WI38 (cell line): Measurements from ENCODE around the gene PPARD.

ENCODE experiments used
- H3K4me3 ChIP-seq: 2 replicates; pipeline ENCODE4 v1.5.1; 2011; ENCODE audit warnings: low read depth, mild to moderate bottlenecking, control low read depth, low read length
- TF ChIP-seq, protein P1 (sequence below): IDR thresholded peaks from 2 replicates; pipeline ENCODE4 v1.5.1; 2012; ENCODE audit warnings: low read depth, mild to moderate bottlenecking, control low read depth, low read length

The PPARD gene

DNA sequence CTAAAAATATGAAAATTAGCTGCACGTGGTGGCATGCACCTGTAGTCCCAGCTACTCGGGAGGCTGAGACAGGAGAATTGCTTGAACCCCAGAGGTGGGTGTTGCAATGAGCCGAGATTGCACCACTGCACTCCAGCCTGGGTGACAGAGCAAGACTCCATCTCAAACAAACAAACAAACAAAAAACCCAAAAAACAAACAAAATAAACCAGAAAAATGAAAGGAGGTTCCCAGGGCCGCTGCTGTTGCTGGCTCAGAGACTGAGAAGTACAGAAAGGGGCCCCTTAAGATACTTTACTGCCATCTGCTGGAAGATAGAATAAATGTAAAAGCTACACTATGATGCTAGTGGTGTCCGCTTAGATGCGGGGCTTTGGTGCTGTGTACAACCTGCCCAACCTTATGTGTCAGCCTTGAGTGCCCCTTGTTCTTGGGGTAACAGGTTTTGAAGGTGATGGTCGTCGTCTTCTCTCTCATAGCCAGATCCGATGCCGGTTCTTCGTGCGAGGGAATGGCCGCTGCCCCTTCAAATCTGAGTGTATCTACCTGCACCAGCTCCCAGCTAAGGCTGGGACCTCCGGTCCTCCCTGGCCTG, 107.0 kb downstream of the PPARD start:
- TF ChIP-seq, protein P1, sequence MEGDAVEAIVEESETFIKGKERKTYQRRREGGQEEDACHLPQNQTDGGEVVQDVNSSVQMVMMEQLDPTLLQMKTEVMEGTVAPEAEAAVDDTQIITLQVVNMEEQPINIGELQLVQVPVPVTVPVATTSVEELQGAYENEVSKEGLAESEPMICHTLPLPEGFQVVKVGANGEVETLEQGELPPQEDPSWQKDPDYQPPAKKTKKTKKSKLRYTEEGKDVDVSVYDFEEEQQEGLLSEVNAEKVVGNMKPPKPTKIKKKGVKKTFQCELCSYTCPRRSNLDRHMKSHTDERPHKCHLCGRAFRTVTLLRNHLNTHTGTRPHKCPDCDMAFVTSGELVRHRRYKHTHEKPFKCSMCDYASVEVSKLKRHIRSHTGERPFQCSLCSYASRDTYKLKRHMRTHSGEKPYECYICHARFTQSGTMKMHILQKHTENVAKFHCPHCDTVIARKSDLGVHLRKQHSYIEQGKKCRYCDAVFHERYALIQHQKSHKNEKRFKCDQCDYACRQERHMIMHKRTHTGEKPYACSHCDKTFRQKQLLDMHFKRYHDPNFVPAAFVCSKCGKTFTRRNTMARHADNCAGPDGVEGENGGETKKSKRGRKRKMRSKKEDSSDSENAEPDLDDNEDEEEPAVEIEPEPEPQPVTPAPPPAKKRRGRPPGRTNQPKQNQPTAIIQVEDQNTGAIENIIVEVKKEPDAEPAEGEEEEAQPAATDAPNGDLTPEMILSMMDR = peak; percentile 56
- H3K4me3 ChIP-seq = no peak overlapping the region

- TF ChIP-seq, protein P1 = no peak
- H3K4me3 ChIP-seq = peak overlapping the region; percentile 72
These were observed 109.2 kb downstream of the PPARD start for GRCh38 chr6:35451354-35452182.

DNA sequence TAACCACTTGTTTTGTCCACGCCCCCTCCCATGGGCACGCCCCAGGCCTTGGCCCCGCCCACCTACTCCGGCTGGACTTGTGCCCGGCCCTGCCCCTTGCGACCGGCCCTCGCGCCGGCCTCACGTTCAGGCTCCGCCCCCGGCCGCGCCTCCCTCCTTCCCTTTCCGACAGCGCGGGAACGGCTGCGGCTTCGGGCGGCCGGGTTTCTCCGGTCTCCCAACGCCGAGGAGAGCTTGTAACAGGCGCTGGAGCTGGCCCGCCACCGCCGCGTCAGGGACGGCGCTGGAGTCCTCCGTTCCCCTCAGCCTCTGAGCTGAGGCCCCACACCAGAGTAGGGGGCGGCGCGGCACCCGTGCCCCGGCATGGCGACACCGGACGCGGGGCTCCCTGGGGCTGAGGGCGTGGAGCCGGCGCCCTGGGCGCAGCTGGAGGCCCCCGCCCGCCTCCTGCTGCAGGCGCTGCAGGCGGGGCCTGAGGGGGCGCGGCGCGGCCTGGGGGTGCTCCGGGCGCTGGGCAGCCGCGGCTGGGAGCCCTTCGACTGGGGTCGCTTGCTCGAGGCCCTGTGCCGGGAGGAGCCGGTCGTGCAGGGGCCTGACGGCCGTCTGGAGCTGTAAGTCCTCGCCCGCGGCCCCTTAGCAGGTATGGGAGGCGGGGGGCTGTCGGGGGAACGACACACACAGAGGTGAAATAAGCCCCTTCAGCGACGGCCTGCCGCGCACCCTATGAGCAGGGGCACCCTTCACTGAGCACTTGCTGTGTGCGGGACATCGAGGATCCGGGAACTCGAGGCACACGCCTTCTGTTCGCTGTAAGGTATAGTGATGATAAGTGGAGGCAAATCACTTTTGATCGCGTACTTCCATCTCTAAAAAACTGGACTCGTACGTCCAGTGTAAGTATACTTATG, 110.1 kb downstream of the PPARD start, which contains the start of gene FANCE:
FANCE (plus strand) TSS at position 156 of the 908 bp plus-strand sequence; CDS start at position 364, 208 bp downstream.
- TF ChIP-seq, protein P1 = no peak

GRCh38 chr6:35453236-35453635, 110.9 kb downstream of the PPARD start:
- TF ChIP-seq, protein P1 = no peak
- H3K4me3 ChIP-seq = peak overlapping the region; percentile 72

More for the DNA sequence above, 110.1 kb downstream of the PPARD start, which contains the start of gene FANCE:
- H3K4me3 ChIP-seq = peak within 1 kb of the TSS; percentile 72

DNA sequence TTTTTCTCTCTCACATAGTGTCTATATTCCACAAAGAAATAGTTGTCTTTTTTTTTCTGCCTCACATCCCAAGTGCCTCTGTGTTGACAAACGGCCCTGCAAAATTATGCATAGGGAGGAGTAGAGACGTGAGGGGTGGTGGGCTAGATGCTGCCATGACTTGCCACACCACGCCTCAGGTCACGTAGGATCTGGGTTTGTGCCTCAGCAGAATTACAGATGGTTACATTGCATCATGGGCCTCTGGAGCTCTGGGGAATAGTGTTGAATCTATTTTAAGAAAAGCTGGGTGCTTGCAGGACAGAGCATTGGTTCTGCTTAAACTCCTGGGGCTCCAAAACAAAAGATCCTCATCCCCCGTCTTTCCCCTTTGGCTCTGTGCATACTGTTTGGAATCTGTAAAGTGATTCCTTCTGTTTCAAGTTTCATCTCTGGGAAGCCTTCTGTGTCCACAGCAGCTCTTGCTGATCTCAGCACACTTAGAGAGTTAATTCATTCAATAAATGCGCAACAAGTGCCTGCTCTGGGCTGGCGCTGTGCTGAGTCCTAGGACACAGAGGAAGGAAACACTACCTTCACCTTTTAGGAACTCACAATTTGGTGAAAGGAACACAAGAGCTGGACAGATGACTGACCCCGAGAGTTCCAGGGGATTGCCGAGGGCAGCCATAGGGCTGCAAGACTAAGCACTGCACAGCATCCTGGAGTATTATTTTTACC, 112.2 kb downstream of the PPARD start:
- no peak overlapping the region for H3K4me3 ChIP-seq
- TF ChIP-seq, protein P1 = no peak

DNA sequence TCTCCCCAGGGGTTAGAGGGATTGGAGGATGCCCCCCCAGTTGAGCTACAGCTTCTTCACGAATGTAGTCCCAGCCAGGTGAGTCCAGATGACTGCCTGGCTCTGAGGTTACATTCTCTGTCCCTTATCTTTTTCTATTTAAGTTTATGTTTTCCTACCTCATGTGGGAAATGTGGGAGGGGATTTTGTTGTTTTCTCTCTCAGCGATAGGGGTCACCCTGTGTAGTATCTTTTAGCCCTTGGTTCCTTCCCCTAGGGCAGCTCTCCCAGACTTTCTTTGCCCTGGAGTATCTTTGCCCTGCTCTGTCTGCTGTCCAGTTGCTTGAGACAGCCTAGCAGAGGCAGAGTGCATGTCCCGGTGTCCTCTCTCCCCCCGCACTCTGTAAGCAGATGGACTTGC, 115.5 kb downstream of the PPARD start:
- no peak overlapping the region for H3K4me3 ChIP-seq
- TF ChIP-seq, protein P1 = no peak
